PC-3 (cell line): Measurements from ENCODE around the gene KLF16. TPM values are rescaled to one million over a fixed set of nuclear protein-coding genes. Genes with fewer than 3 reads are reported as not detected.

Experiments
- ATAC-seq: fragments of 200-7000 bp; cut with Tn5 transposase; 2 replicates; pipeline ENCODE4 v1.9.1; 2020; ENCODE audit warnings: mild to moderate bottlenecking, moderate library complexity
- BruUV-seq: library from RNA; stranded (reverse); fragments of 400-500 nt; replicated peaks from 2 replicates; lab custom pipeline; 2021; lab: Mats Ljungman, UMichigan
- CTCF ChIA-PET: fragments of 300-600 bp; sonication (Branson Sonifier 250); formaldehyde crosslinking; loops from one replicate; lab custom pipeline; 2022; ENCODE audit warnings: antibody characterized with exemption; lab: Charles Lee
- POLR2A ChIA-PET: fragments of 300-600 bp; sonication (Branson Sonifier 250); formaldehyde crosslinking; loops from one replicate; lab custom pipeline; 2022; ENCODE audit warnings: antibody characterized with exemption; ENCODE audit not compliant: unreplicated experiment; lab: Charles Lee
- DNase-seq: peaks from one replicate; pipeline ENCODE4 v3.0.0-alpha.2; 2015
- H2AFZ ChIP-seq: fragments of 300-600 bp; sonication (generic); 2 replicates; pipeline ENCODE4 v1.6.0; 2016; ENCODE audit warnings: antibody characterized with exemption, low read length
- H3F3A ChIP-seq: fragments of 300-600 bp; sonication (generic); one replicate; pipeline ENCODE4 v1.6.0; 2017; ENCODE audit warnings: antibody characterized with exemption, low read length, control low read depth, mild to moderate bottlenecking; ENCODE audit not compliant: unreplicated experiment
- H3K27ac ChIP-seq: fragments of 300-600 bp; sonication (generic); 2 replicates; pipeline ENCODE4 v1.5.1; 2016; ENCODE audit warnings: mild to moderate bottlenecking, low read length
- H3K27me3 ChIP-seq: fragments of 300-600 bp; sonication (generic); 2 replicates; pipeline ENCODE4 v1.6.1; 2016; ENCODE audit warnings: low read length, mixed read lengths
- H3K36me3 ChIP-seq: fragments of 300-600 bp; sonication (generic); 2 replicates; pipeline ENCODE4 v1.6.1; 2016; ENCODE audit warnings: low read depth, mixed run types, low read length, mixed read lengths
- H3K4me1 ChIP-seq: fragments of 300-600 bp; sonication (generic); 2 replicates; pipeline ENCODE4 v1.5.1; 2016; ENCODE audit warnings: low read length; ENCODE audit not compliant: insufficient read depth
- H3K4me2 ChIP-seq: fragments of 300-600 bp; sonication (generic); 2 replicates; pipeline ENCODE4 v1.6.0; 2016; ENCODE audit warnings: low read length
- H3K4me3 ChIP-seq: fragments of 300-600 bp; sonication (generic); 2 replicates; pipeline ENCODE4 v1.5.1; 2016; ENCODE audit warnings: mild to moderate bottlenecking, low read length, mixed read lengths
- H3K79me2 ChIP-seq: fragments of 300-600 bp; sonication (generic); 2 replicates; pipeline ENCODE4 v1.6.1; 2017; ENCODE audit warnings: low read length, mixed read lengths
- H3K9ac ChIP-seq: fragments of 300-600 bp; sonication (generic); 2 replicates; pipeline ENCODE4 v1.6.0; 2016; ENCODE audit warnings: mild to moderate bottlenecking, low read length
- H3K9me2 ChIP-seq: fragments of 300-600 bp; sonication (generic); replicated peaks from 2 replicates; pipeline ENCODE4 v1.6.1; 2016; ENCODE audit warnings: mixed run types, low read length, mixed read lengths
- H3K9me3 ChIP-seq: fragments of 300-600 bp; sonication (generic); 2 replicates; pipeline ENCODE4 v1.6.1; 2016; ENCODE audit warnings: low read length, mixed read lengths
- H4K20me1 ChIP-seq: fragments of 300-600 bp; sonication (generic); 2 replicates; pipeline ENCODE4 v1.6.1; 2016; ENCODE audit warnings: low read length, mixed read lengths
- CTCF ChIP-seq: fragments of 300-600 bp; sonication (generic); conservative IDR thresholded peaks from 2 replicates; pipeline ENCODE4 v1.5.1; 2017; ENCODE audit warnings: antibody characterized with exemption, low read depth, mild to moderate bottlenecking, low read length
- EZH2 ChIP-seq: fragments of 300-600 bp; sonication (generic); IDR thresholded peaks from one replicate; pipeline ENCODE4 v1.6.1; 2017; ENCODE audit warnings: antibody characterized with exemption, mild to moderate bottlenecking, low read length; ENCODE audit not compliant: unreplicated experiment
- EZH2phosphoT487 ChIP-seq: fragments of 300-600 bp; sonication (generic); IDR thresholded peaks from 2 replicates; pipeline ENCODE4 v1.6.1; 2018; ENCODE audit warnings: mild to moderate bottlenecking, antibody characterized with exemption, low read length, borderline replicate concordance
- intact Hi-C: fragments of 100-400 bp; cut with micrococcal nuclease; formaldehyde crosslinking; loops from 2 replicates; pipeline ENCODE4 v1.9.0; 2023
- total RNA-seq: library from RNA; depleted of rRNA; stranded (reverse); fragments of >200 nt; gene quantifications from 2 replicates; pipeline ENCODE4 v1.2.3, GENCODE V29; 2014

Gene KLF16
- total RNA-seq, 1 experiment from 2014 or later: 15.1 TPM

GRCh38 chr19:1863638-1864479 is 480 bp upstream of the KLF16 start:
- Histone ChIP-seq H3K9ac (peak overlapping the region; percentile 97), H3K4me1 (peaks cover 10% of the 10 kb centered on the region; the same call in 1 of the 2 replicates), H3F3A (no peaks in the 10 kb centered on the region), H2AFZ (peak overlapping the region; percentile 76), H3K9me3 (no peaks in the 10 kb centered on the region), H3K27ac (peak overlapping the region; percentile 80), H4K20me1 (peaks cover 27% of the 10 kb centered on the region), H3K4me2 (peak overlapping the region; percentile 95), H3K27me3 (no peaks in the 10 kb centered on the region), H3K4me3 (peak overlapping the region; percentile 75), H3K36me3 (no peaks in the 10 kb centered on the region), H3K79me2 (peaks cover 38% of the 10 kb centered on the region), H3K9me2 (no peaks in the 10 kb centered on the region)
- intact Hi-C loops: no loop called here
- POLR2A ChIA-PET: no interaction called here
- peak; percentile 70 for ATAC-seq
- peak; percentile 88 for DNase-seq
- TF ChIP-seq EZH2phosphoT487 (no peak), EZH2 (no peak), CTCF (no peak)
- CTCF ChIA-PET: interaction anchor here (0.6 to 1.1 kb wide), 3 partner anchors 11 to 66 kb away, joined by 3 to 5 read pairs (median 3); no protein-coding TSS in a partner anchor
- no TSS peak for BruUV-seq

GRCh38 chr19:1862424-1863327 is 703 bp downstream of the KLF16 start:
- no peak overlapping the region for H2AFZ ChIP-seq
- no peak for TF ChIP-seq CTCF
- no peak for TF ChIP-seq EZH2
- no peak for TF ChIP-seq EZH2phosphoT487
- peaks cover 50% of the 10 kb centered on the region for H3K79me2 ChIP-seq
- H3K4me2 ChIP-seq: peak overlapping the region; percentile 95
- peak; percentile 27 for DNase-seq
- H4K20me1 ChIP-seq: peaks cover 27% of the 10 kb centered on the region
- ChIA-PET CTCF (no interaction called here), POLR2A (no interaction called here)
- peak overlapping the region; percentile 94 for H3K4me3 ChIP-seq
- H3K9me3 ChIP-seq: no peaks in the 10 kb centered on the region
- peak; percentile 4; the same call in 1 of the 2 replicates for ATAC-seq
- peak overlapping the region; percentile 81 for H3K9ac ChIP-seq
- intact Hi-C loops: no loop called here
- H3K9me2 ChIP-seq: no peaks in the 10 kb centered on the region
- no peak overlapping the region for H3K27ac ChIP-seq
- H3F3A ChIP-seq: no peaks in the 10 kb centered on the region
- no peaks in the 10 kb centered on the region for H3K27me3 ChIP-seq
- BruUV-seq: no TSS peak
- H3K4me1 ChIP-seq: peaks cover 12% of the 10 kb centered on the region; the same call in 1 of the 2 replicates
- H3K36me3 ChIP-seq: no peaks in the 10 kb centered on the region
